ENCODE results near the gene ECHS1. TPM values are rescaled to one million over a fixed set of nuclear protein-coding genes. Genes with fewer than 3 reads are reported as not detected.

Gene ECHS1
- total and polyA plus RNA-seq, 2 donors (not counting 3 experiments of a cell fraction or from before 2014, with no cell fraction given), result 46.2 to 108 TPM

- Histone ChIP-seq H3K27ac (ENCODE audit: insufficient read depth, low read depth, low read length) (no peak overlapping the region), H3K4me3 (replicated peaks in 1 of 3; ENCODE audit: insufficient read depth in 1 of 3, low read depth in 1 of 3, low read length in 3 of 3) (no peak overlapping the region), H3K4me2 (ENCODE audit: insufficient read depth, low read length) (no peak overlapping the region), H3K9ac (replicated peaks; ENCODE audit: extremely low read depth, insufficient read depth, low read length) (no peak overlapping the region), H3K4me1 (ENCODE audit: control insufficient read depth, extremely low read depth, insufficient read depth, low read length) (peaks cover 3% of the 10 kb centered on the region), H4K20me1 (replicated peaks; ENCODE audit: control insufficient read depth, extremely low read depth, insufficient read depth, low read length) (no peaks in the 10 kb centered on the region), H3K9me1 (replicated peaks; ENCODE audit: control insufficient read depth, extremely low read depth, insufficient read depth, low read length) (no peaks in the 10 kb centered on the region), H2AFZ (ENCODE audit: low read depth, low read length) (no peak overlapping the region), H3K9me3 (replicated peaks; ENCODE audit: control insufficient read depth, insufficient read depth, low read length) (no peaks in the 10 kb centered on the region), H3K79me2 (ENCODE audit: control insufficient read depth, insufficient read depth, low read length) (no peaks in the 10 kb centered on the region), H3K27me3 (ENCODE audit: control insufficient read depth in 2 of 2, insufficient read depth in 2 of 2, low read length in 2 of 2) (no peaks in the 10 kb centered on the region), H3K36me3 (ENCODE audit: control insufficient read depth in 2 of 2, extremely low read depth in 1 of 2, insufficient read depth in 2 of 2, low read length in 2 of 2) (peaks cover 0 to 6% of the 10 kb centered on the region in 2 experiments)
- FAIRE-seq (no peak), DNase-seq (ENCODE audit: low read depth, low spot score) (no peak)
- TF ChIP-seq POLR2A (IDR thresholded peaks at IDR 0.05; ENCODE audit: low read depth, low read length) (no peak), JUN (IDR thresholded peaks at IDR 0.05; ENCODE audit: borderline replicate concordance, insufficient read depth, insufficient read length, low read depth) (no peak), EZH2 (IDR thresholded peaks at IDR 0.05; ENCODE audit: borderline replicate concordance, low read depth, low read length, severe bottlenecking) (no peak), FOS (IDR thresholded peaks at IDR 0.05; ENCODE audit: borderline replicate concordance, insufficient read depth, low read length) (no peak), MAX (IDR thresholded peaks at IDR 0.05; ENCODE audit: insufficient read depth, insufficient read length) (no peak)
- TF ChIP-seq, protein P1, sequence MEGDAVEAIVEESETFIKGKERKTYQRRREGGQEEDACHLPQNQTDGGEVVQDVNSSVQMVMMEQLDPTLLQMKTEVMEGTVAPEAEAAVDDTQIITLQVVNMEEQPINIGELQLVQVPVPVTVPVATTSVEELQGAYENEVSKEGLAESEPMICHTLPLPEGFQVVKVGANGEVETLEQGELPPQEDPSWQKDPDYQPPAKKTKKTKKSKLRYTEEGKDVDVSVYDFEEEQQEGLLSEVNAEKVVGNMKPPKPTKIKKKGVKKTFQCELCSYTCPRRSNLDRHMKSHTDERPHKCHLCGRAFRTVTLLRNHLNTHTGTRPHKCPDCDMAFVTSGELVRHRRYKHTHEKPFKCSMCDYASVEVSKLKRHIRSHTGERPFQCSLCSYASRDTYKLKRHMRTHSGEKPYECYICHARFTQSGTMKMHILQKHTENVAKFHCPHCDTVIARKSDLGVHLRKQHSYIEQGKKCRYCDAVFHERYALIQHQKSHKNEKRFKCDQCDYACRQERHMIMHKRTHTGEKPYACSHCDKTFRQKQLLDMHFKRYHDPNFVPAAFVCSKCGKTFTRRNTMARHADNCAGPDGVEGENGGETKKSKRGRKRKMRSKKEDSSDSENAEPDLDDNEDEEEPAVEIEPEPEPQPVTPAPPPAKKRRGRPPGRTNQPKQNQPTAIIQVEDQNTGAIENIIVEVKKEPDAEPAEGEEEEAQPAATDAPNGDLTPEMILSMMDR (IDR thresholded peaks at IDR 0.05; ENCODE audit: extremely low read depth in 1 of 2, insufficient read depth in 1 of 2, low read depth in 1 of 2, low read length in 2 of 2), result no peak
- ChIA-PET CTCF (interaction anchor here (1.2 kb wide), 1 partner anchor 19 kb away, joined by 3 read pairs; no protein-coding TSS in a partner anchor), POLR2A (interaction anchor here (0.6 kb wide), 1 partner anchor 12 kb away, joined by 4 read pairs; the partner anchor contains the start of gene PRAP1)
- dilution Hi-C loops (cut with MboI; ENCODE audit: extremely low pct_ligation_motif_present, low sequenced_read_pairs) (no loop called here), intact Hi-C loops (cut with micrococcal nuclease) (no loop called here)
- no TSS peak for BruUV-seq (replicated peaks)
These were observed 13.6 kb downstream of the ECHS1 start for GRCh38 chr10:133359554-133359971.

Data from endothelial cell of umbilical vein (primary cell).